ENCODE data around the gene MGMT. TPM values are rescaled to one million over a fixed set of nuclear protein-coding genes. Genes with fewer than 3 reads are reported as not detected.

Gene MGMT
- total RNA-seq, 1 donor from 2014 or later, result 20.9 TPM

DNA sequence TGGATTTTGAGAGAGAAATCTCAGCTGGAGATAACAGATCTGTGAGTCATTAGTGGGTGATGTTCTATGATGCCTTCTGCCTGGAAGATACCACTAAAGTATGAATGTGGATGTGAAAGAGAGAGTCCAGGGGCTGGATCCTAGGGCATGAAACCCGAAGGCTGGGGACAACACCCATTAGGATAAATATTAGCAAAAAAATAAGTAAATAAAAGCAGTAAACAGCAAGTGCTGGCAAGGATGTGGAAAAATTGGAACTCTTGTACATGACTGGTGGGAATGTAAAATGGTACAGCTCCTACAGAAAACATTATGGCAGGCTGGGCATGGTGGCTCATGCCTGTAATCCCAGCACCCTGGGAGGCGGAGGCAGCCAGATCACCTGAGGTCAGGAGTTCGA lies 16.6 kb upstream of the MGMT start:
- no peak for DNase-seq (ENCODE audit: low read depth)

DNA sequence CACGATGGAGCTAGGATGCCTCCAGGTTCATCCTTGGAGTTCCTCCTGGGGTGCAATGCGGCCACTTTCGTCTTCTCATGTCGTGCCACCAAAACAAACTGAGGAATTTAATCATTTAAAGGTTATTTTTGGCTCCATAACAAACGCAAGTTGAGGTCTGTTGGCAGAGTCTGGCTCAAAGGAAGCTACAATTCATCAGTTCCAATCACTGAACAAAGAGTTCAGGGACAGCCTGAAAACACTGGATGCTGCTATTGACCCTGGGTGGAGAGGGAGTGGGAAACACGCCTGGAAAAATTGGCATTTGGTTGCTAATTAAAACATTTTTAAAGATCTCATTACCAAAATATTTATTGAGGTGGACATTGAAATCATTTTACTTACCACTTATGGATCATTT lies 11.4 kb upstream of the MGMT start:
- DNase-seq (ENCODE audit: low read depth), result no peak

GRCh38 chr10:129459762-129460539 lies 7.1 kb upstream of the MGMT start:
- no peak for DNase-seq (ENCODE audit: low read depth)

DNA sequence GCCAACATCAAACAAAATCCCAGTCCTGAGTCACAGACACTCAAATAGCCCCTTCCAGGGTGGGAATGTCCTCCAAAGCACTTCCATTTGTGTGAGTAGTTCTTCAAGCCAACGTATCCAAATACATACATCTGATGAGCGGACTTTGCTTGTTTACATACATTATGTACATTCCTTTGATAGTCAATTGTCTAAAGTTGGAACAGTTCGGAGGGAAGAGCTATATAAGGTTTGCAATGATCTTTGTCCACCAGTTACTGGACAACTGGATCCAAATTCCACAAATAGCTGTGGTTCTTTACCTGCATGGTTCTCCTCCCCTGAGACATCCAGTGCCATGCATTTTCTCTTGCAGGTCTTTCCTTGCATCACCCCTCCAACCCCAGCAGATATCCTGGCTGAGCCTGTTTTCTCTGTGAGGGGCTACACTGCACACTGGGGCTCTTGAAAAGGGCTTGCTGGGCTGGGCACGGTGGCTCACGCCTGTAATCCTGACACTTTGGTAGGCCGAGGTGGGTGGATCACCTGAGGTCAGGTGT lies 4.7 kb upstream of the MGMT start:
- DNase-seq (ENCODE audit: low read depth), result no peak

GRCh38 chr10:129464251-129464650 lies 2.8 kb upstream of the MGMT start:
- DNase-seq (ENCODE audit: low read depth), result no peak

GRCh38 chr10:129465796-129466702 lies 992 bp upstream of the MGMT start:
- no peak for DNase-seq (ENCODE audit: low read depth)

DNA sequence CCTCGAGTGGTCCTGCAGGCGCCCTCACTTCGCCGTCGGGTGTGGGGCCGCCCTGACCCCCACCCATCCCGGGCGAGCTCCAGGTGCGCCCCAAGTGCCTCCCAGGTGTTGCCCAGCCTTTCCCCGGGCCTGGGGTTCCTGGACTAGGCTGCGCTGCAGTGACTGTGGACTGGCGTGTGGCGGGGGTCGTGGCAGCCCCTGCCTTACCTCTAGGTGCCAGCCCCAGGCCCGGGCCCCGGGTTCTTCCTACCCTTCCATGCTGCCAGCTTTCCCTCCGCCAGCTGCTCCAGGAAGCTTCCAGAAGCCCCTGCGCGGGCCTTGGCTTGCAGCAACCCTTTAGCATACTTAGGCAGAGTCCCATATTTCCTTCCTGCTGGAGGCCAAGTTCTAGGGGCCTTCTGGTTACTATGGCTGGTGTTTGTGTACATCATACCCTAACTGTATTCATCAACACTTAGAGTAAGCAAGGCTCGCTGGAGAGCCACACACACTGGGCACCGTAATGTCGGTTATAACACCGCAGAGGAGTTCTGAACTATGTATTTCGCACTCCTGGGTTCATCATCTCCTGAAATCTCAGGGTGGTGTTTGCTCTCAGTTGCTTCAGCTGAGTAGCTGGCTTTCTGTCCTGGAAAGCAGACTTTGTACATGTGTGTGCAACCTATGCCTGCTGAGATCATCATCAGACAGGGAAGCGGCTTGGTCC lies 471 bp downstream of the MGMT start:
- peak; percentile 13 for DNase-seq (ENCODE audit: low read depth)

DNA sequence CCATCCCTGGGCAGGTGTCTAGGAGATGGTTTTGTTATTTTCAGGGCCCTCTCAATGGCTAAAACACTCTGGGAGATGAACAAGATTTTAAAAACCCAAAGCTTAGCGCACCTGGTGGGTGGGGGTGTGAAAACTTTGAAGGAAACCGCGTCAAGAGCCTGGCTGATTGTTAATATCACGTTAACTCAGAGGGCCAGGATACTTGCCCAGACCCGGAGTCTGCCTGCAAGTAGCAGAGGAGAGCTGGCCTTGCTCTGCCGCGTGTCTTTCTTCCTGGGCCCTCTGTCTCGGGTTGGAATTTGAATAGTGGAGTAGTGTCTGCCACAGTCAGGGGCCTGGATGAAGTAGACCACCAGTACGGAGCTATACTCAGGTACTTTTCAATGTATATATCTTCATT lies 1.1 kb downstream of the MGMT start:
- DNase-seq (ENCODE audit: low read depth), result no peak

DNA sequence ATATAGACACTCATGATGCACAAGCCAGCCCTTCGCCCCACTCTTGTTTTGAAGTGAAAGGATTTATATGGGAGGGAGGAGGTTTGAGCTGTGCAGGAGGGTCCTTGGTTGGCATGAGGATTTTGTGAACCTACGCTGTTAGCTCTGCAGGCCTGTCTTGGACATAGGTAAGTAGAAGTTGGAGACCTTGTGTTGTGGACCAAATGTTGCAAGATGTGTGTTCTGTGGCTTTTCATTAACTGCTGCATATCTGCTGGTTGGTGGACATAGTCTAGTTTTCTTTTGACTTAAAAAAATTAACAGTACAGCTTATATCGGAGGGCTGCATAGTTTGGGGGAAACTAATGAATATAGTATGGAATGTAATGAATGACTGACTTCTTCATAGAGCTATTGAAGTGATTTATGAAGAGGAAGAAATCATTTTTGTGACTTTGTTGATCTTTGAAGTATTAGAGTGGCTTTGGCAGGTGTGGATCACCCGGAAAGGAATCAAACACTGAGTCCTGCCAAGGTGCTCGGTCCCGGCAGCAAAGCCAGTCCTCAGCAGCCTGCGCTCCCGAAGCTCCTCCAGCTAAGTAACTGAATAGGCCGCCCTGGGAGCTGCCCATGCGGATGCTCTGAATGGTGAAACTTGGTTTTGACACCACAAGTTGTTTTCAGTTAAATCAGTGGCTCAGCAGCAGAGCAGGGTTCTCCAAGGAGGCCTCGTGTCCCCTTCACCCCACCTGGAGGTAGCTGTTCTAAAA lies 3.2 kb downstream of the MGMT start:
- no peak for DNase-seq (ENCODE audit: low read depth)

DNA sequence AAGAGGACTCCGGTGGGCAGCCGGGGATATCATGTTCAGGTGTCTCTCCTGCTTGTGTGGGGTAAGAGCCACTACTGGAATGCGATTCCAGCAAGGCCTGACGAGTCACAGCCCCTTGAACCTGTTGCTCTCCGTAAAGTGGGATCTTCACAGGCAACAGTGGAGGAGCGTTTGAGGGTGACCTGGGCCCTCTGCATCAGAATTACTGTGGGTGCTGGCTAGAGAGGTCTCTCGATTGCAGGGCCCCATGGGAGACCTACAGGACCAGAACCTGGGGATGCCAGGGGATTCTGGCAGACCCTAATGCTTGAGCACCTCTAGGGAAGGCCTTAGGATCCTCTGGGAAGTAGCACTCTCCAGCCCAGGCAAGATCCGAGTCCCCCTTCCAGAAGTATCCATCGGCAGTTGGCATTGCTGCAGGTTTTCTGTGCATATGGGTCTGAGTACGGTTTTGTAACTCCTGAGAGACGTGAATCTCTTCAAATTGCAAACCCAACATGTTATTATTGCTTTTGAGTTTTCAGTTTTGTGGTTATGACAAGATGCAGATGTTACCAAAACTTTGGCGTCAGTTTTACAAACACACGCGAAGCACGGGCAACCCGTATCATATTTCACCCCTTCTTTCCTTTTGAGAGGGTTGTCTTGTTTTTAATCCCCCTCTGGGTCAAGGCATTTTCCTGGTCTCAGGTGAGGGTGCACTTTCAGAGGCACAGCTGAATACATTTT lies 4.6 kb downstream of the MGMT start:
- peak; percentile 12 for DNase-seq (ENCODE audit: low read depth)

- DNase-seq (ENCODE audit: low read depth), result no peak
Measured at GRCh38 chr10:129472696-129473555, 5.9 kb downstream of the MGMT start.

DNA sequence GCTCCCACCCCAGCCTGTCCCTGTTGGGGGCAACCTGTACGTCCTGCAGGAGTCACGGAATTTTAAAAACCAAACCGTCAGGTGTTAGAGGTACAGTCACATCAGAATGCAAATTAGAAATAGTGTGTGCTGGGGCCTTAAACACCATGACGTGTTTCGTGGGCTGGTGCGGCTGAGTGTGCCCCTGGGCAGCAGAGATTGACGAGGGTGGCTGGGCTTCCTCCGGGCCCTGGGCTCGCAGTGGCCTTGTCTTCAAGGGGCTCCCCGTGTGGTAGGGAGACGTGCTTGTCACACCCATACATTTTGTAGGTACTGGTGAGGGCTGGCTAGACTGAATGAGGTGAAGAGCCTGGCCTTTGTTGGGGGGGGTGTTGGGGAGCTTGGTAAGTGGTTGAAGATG lies 7.6 kb downstream of the MGMT start:
- no peak for DNase-seq (ENCODE audit: low read depth)

DNA sequence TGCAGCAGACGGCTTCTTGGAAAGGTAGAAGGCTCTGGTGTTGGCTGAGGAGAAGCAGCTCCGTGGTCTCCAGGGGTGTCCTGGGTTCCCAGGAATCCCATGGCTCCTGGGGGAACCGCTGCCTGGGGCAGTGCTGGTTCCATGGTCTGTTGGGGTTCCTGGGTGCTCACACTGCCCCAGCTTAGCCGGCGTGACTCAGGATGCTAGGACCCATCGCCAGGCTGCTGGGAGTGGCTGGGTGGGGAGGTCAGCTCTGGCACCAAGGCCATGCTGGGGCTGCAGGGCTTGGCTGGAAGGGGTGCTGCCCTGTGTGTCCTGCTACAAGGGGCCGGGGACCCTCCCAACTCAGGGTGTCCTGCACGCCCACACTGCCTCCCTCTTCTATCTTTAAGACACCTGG lies 9.4 kb downstream of the MGMT start:
- DNase-seq (ENCODE audit: low read depth), result no peak

GRCh38 chr10:129477051-129477450 lies 10.0 kb downstream of the MGMT start:
- DNase-seq (ENCODE audit: low read depth), result no peak

- DNase-seq (ENCODE audit: low read depth), result no peak
Measured at GRCh38 chr10:129481641-129482040, 14.6 kb downstream of the MGMT start.

DNA sequence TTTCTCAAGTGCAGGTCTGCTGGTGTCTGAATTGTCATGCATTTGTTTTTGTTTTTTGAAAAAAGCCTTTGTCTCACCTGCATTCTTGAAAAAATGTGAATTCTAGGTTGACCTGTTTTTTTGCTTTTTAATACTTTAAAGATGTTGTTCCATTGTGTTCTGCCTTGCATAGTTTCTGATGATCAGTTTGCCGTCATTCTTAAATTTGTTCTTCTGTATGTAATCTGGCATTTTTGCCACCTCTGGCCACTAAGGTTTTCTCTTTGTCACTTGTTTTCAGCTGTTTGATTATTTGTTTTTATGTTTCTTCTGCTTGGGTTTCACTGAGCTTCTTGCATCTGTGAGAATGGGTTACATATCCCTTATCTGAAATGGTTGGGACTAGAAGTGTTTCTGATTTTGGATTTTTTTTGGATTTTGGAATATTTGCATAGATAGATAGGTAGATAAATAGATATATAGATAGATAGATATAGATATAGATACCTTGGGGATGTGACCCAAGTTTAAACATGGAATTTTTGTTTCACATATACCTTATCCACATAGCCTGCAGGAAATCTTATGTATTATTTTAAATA lies 16.5 kb downstream of the MGMT start:
- no peak for DNase-seq (ENCODE audit: low read depth)

DNA sequence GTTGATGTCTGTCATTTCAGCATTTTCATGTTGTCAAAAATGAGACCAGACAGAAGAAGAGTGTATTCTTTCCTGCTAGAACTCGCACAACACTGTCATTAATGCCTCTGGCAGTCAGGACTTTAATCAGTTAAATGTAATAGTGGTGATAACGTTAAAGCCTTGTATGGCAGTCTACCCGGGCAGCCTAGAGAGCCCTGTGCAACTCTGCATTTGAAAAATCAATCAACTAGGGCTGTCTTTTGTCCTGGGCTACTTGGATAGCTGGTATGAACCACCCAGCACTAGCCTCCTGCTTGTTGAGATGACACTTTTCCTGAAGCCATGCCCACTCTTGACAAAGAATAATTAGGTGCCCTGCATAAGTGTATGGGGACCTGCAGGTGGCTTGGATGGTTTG lies 19.8 kb downstream of the MGMT start:
- no peak for DNase-seq (ENCODE audit: low read depth)

DNA sequence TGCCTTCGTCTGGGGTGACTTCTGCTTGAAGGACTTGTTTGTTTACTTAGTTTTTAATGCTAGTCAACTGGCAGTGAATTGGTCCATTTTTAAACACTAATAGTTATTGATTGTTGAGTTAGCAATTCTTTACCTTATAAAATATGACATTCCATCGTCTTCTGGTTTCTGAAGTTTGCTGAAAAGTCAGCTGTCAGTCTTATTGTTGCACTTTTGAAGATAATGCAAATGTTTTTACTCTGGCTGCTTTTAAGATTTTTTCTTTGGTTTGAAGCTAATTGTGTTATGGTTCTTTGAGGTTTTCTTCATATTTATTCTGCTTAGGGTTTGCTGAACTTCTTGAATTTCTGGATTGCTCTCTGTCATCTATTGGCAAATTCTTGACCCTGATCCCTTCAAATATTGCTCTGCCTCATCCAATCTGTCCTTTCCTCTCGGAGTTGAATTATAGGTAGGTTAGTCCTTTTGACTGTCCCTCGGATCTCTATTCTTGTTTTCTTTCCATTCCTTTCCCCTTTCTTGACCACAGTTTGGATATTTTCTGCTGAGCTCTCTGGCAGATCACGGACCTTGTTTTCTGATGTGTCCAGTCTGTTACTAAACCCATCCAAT lies 24.2 kb downstream of the MGMT start:
- DNase-seq (ENCODE audit: low read depth), result no peak
